Neural crest cell (in vitro differentiated cells): ENCODE data around the gene FBXL2. TPM values are rescaled to one million over a fixed set of nuclear protein-coding genes. Genes with fewer than 3 reads are reported as not detected.

Source experiments
- DNase-seq: peaks from one replicate; pipeline ENCODE4 v3.0.0; 2021; ENCODE audit warnings: low read depth, mixed read lengths, low spot score
- H3K27ac Mint-ChIP-seq: one replicate; pipeline ENCODE4 v1.8.0; 2021; ENCODE audit warnings: mild to moderate bottlenecking, mixed read lengths; ENCODE audit not compliant: unreplicated experiment
- H3K27me3 Mint-ChIP-seq: 2 replicates; pipeline ENCODE4 v1.8.0; 2021; ENCODE audit warnings: low read depth, mild to moderate bottlenecking, mixed read lengths
- H3K36me3 Mint-ChIP-seq: 2 replicates; pipeline ENCODE4 v1.8.0; 2021; ENCODE audit warnings: low read depth, mild to moderate bottlenecking, mixed read lengths
- H3K4me1 Mint-ChIP-seq: 2 replicates; pipeline ENCODE4 v1.8.0; 2021; ENCODE audit warnings: mixed read lengths
- H3K4me3 Mint-ChIP-seq: one replicate; pipeline ENCODE4 v1.8.0; 2021; ENCODE audit warnings: mild to moderate bottlenecking, mixed read lengths
- H3K9me3 Mint-ChIP-seq: 2 replicates; pipeline ENCODE4 v1.8.0; 2021; ENCODE audit warnings: mixed read lengths
- total RNA-seq: library from RNA; stranded (reverse); gene quantifications from 2 replicates; pipeline ENCODE4 v1.2.1, GENCODE V29; 2021
- TF ChIP-seq, protein P1 (sequence below): fragments of 200-600 bp; sonication (generic); conservative IDR thresholded peaks from 2 replicates; pipeline ENCODE4 v1.5.0; 2021; ENCODE audit warnings: antibody characterized with exemption, mild to moderate bottlenecking

The FBXL2 gene
- total RNA-seq, 1 donor from 2014 or later, result 11.4 TPM

- Mint-ChIP-seq H3K4me3 (no peak overlapping the region), H3K9me3 (peaks cover 12% of the 10 kb centered on the region), H3K27ac (no peak overlapping the region), H3K36me3 (peaks cover 21% of the 10 kb centered on the region), H3K27me3 (no peaks in the 10 kb centered on the region), H3K4me1 (no peaks in the 10 kb centered on the region)
- DNase-seq, result no peak
- TF ChIP-seq, protein P1, sequence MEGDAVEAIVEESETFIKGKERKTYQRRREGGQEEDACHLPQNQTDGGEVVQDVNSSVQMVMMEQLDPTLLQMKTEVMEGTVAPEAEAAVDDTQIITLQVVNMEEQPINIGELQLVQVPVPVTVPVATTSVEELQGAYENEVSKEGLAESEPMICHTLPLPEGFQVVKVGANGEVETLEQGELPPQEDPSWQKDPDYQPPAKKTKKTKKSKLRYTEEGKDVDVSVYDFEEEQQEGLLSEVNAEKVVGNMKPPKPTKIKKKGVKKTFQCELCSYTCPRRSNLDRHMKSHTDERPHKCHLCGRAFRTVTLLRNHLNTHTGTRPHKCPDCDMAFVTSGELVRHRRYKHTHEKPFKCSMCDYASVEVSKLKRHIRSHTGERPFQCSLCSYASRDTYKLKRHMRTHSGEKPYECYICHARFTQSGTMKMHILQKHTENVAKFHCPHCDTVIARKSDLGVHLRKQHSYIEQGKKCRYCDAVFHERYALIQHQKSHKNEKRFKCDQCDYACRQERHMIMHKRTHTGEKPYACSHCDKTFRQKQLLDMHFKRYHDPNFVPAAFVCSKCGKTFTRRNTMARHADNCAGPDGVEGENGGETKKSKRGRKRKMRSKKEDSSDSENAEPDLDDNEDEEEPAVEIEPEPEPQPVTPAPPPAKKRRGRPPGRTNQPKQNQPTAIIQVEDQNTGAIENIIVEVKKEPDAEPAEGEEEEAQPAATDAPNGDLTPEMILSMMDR, result no peak
Observed at GRCh38 chr3:33287672-33288282, 10.5 kb downstream of the FBXL2 start.

DNA sequence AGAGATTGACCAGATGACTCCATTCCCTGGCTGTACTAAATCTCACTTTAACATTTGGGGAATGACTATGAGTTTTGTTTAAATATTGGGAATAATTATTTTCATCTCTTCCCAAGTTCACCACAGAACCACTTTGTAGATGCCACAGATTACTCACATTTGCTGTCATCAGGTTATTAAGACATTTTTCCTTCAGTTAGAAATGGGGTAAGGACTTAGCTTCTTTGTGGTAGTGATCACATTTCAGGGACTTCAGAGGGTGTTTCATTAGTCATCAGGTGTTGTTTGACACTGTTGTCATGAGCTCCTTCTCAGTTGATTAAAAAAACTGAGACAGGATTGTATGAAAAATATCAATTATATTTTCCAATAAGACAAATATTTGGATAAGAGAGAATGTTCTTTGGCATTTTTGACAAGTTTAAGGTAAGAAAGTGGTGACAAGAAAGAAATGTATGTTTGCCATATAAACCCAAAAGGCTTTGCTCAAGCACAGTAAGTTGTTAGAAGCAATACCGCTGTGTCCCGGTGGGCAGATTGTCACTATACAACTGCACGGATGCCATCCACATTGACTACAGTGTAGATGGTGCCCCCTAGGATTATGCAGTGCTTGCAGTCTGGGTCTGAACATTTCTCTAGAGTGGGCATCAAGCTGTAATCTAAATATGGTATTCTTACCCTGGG lies 22.3 kb downstream of the FBXL2 start:
- peaks cover 2% of the 10 kb centered on the region for H3K9me3 Mint-ChIP-seq
- H3K27ac Mint-ChIP-seq, result no peak overlapping the region
- H3K36me3 Mint-ChIP-seq, result peaks cover 10% of the 10 kb centered on the region

DNA sequence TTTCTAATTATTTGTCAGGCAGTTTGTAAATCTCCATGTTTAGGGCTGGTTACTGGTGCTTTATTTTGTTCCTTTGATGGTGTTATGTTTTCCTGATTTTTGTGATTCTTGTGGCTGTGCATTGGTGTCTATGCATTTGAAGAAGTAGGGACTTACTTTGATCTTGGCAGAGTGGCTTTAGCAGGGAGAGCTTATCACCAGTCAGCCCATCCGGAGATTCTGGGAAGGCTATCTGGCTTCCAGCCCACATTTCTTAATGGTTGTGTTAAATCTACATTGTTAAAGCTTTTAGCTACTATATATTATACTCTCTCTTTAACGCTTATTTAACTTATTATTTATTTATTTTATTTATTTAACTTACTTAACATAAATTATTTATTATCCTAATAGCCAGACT lies 35.1 kb downstream of the FBXL2 start:
- no peak for DNase-seq
- Mint-ChIP-seq H3K4me3 (no peak overlapping the region), H3K36me3 (peaks cover 11% of the 10 kb centered on the region), H3K4me1 (peaks cover 7% of the 10 kb centered on the region), H3K27ac (no peak overlapping the region), H3K27me3 (no peaks in the 10 kb centered on the region), H3K9me3 (peaks cover 2% of the 10 kb centered on the region)
- TF ChIP-seq, protein P1, result no peak

More for the DNA sequence above, 22.3 kb downstream of the FBXL2 start:
- Mint-ChIP-seq H3K4me3 (no peak overlapping the region), H3K4me1 (no peaks in the 10 kb centered on the region), H3K27me3 (no peaks in the 10 kb centered on the region)
- TF ChIP-seq, protein P1, result no peak
- DNase-seq, result no peak

DNA sequence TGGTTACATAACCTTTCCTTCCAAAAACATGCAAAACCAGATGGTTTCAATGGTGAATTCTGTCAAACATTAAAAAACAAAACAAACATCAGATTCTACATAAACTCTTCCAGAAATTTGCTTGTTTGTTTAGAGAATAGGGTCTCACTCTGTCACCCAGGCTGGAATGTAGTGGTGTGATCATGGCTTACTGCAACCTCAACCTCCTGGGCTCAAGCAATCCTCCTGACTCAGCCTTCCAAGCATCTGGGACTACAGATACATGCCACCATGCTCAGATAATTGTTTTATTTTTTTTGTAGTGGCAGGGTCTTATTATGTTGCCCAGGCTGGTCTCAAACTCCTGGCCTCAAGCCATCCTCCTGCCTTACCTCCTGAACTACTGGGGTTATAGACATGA lies 36.1 kb downstream of the FBXL2 start:
- Mint-ChIP-seq H3K4me1 (peaks cover 11% of the 10 kb centered on the region), H3K27ac (no peak overlapping the region), H3K36me3 (peaks cover 11% of the 10 kb centered on the region), H3K4me3 (no peak overlapping the region), H3K27me3 (no peaks in the 10 kb centered on the region), H3K9me3 (peaks cover 2% of the 10 kb centered on the region)
- TF ChIP-seq, protein P1, result no peak
- no peak for DNase-seq

- H3K36me3 Mint-ChIP-seq, result peaks cover 12% of the 10 kb centered on the region
- TF ChIP-seq, protein P1, result no peak
- no peak overlapping the region for H3K27ac Mint-ChIP-seq
- no peak overlapping the region for H3K4me3 Mint-ChIP-seq
- peaks cover 12% of the 10 kb centered on the region for H3K4me1 Mint-ChIP-seq
- H3K9me3 Mint-ChIP-seq, result no peaks in the 10 kb centered on the region
- H3K27me3 Mint-ChIP-seq, result no peaks in the 10 kb centered on the region
- DNase-seq, result no peak
Observed at GRCh38 chr3:33314993-33315392, 37.8 kb downstream of the FBXL2 start.
